Right forelimb (tissue), 1 donor: Measurements from ENCODE around the gene GREB1L.
"Not testable (repeated sequence)": the region's sequence is repeated elsewhere in the genome, so short reads cannot be mapped to it uniquely, and the experiment has no call there.

Source experiments
- DNase-seq: peaks from one replicate; pipeline ENCODE4 v3.0.0-alpha.2; 2018

The GREB1L gene

GRCh38 chr18:21242141-21242779, at the start of gene GREB1L:
TSS of gene GREB1L (plus strand) at chr18:21242232. CDS start at chr18:21383519, 141,287 bp downstream.
- peak; percentile 67 for DNase-seq

- DNase-seq: no peak
Measured at GRCh38 chr18:21192308-21192624, 49.8 kb upstream of the GREB1L start.

DNA sequence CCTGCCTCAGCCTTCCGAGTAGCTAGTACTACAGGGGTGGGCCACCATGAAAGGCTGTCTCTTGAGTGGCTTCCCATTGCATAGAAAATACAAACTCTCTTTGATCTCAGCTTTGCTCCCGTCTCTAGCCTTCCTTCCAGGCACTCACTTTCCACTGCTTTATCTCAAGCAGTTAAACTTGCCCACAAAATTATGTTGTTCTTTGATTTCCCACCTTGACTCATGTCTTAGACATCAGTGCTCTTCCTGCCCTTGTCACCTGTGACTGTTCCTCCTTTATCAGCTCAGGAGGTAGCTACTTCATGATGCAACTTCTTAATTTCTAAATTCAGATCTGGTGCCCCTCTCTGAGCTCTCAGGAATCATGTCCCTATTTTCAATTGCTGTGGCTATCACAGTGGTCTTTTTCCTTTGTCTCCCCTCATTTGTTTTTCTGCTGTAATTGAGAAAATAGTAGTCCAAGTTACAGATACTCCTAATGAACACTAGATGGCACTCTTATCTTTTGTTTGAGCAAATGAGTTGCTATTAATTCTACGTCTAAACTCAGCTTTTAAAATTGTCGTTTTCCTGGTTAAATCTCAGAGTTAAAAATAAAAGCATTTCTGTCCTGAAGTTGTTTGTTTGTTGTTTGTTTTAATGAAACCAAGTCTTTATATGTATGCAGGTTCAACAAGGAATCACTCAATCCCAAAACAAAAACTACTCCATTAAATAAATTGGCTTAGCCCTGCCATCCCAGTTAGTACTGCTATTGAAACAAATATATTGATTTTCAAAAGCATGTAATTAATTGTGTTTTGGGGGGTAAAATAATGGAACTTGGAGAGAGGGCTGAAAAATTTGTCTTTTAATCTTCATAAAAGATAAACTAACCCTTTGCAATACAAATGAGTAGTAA, 46.9 kb upstream of the GREB1L start:
- DNase-seq: no peak

GRCh38 chr18:21196426-21196825, 45.6 kb upstream of the GREB1L start:
- DNase-seq: no peak

DNA sequence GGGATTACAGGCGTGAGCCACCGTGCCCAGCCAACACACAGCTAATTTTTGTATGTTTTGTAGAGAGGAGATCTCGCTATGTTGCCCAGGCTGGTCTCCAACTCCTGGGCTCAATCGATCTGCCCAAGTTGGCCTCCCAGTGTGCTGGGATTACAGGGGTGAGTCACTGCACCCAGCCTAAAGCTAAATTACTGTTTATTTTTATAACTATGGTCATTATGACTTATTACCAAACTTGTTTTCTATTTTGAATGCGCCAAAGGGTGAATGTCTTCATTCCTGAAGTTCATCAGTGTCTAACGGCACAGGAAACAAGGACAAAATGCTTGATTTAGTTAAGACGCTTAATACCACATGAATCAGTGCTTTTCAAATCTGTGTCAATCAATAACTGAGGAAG, 38.9 kb upstream of the GREB1L start:
- DNase-seq: no peak

- DNase-seq: no peak
Measured at GRCh38 chr18:21203542-21204241, 38.3 kb upstream of the GREB1L start.

- DNase-seq: no peak
Measured at GRCh38 chr18:21205695-21206094, 36.3 kb upstream of the GREB1L start.

- DNase-seq: no peak
Measured at GRCh38 chr18:21210278-21210677, 31.8 kb upstream of the GREB1L start.

GRCh38 chr18:21210784-21211183, 31.2 kb upstream of the GREB1L start:
- no peak for DNase-seq

- not testable (repeated sequence) for DNase-seq
Measured at GRCh38 chr18:21214409-21214808, 27.6 kb upstream of the GREB1L start.

- DNase-seq: no peak
Measured at GRCh38 chr18:21215490-21215889, 26.5 kb upstream of the GREB1L start.

DNA sequence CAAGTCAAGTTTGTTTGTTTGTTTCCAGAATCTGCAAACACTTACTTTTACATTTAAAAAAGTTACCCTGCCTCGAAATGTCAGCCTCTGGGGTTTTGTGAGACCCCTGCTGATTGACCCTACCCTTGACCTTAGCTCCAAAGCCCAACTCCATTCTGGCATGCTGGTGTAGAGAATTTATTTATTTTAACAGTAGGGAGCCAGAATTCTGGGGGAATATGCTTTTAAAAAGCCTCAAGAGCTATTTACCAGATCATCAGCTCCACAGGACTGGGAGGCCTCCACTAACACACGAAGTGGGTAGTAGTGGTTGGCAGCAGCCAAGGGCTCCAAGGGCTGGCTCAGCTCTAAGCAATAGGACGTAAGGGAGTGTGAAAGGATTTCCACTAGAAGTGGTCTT, 23.2 kb upstream of the GREB1L start:
- DNase-seq: no peak

DNA sequence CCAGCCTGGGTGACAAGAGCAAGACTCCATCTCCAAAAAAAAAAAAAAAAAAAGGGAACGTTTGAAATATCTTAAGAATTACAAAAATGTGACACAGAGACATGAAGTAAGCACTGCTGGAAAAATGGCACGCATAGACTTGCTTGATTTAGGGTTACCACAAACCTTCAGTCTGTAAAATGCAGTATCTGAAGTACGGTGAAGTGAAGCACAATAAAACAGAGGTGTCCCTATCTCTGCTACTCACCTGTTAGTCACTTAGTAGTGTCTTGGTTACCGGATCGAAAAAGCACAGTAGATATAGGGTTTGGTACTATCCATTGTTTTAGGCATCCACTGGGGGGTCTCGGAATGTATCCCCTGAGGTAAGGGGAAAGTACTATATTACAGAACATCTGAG, 11.6 kb upstream of the GREB1L start:
- DNase-seq: no peak

DNA sequence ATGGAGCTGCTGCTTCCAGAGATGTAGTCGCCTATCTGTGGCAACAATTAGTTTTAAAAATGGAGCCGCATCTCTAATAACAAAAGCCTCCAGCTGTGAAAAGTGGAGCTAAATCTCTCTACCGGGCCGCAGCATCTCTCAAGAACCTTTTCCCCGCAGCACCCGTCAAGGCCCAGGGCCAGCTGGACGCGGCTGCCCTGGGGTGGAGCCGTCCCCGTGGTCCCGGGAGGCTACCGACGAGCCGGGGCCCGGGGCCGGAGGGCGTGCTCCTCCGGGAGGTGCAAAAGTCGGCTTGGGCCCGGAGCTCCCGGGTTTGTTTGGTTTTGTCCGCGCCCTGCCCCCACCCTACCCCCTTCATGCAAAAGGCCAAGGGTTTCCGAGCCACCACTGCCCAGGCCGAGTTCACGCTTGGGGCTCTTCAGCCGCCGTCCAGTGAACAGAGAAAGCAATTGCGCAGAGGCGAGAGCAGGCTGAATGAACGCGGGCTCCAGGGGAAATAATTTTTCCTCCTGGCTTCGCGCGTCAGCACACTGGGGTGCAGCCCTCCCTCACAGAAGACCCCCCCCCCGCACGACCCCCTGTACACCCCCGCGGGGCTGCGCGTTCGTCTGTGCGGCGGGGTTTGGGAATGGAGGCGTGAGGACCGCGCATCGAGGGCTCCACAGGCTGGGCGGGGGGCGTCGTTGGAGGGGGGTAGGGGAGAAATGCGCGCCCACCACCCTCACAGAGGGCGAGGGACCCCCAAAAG, 557 bp upstream of the GREB1L start:
- DNase-seq: peak; percentile 42

- DNase-seq: peak; percentile 48
Measured at GRCh38 chr18:21242780-21243401, 859 bp downstream of the GREB1L start.

DNA sequence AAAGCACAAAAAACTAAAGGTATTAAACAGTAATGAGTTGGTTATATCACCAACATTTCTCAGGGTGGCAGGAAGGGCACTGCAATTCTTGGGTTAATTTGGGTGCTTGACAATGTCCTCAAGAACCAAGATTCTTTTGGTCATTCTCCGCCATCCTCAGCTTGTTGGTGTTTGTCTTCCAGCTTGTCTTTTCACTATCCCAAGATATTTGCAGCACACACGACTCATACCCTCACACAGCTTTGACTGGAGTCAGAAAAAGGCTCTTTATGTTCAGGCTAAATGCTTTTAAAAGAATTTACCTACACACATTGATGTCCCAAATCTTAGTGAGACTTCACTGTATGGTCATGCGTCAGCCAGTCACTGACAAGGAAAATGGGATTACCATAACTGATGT, 12.5 kb downstream of the GREB1L start:
- no peak for DNase-seq

- no peak for DNase-seq
Measured at GRCh38 chr18:21255211-21255610, 13.2 kb downstream of the GREB1L start.

DNA sequence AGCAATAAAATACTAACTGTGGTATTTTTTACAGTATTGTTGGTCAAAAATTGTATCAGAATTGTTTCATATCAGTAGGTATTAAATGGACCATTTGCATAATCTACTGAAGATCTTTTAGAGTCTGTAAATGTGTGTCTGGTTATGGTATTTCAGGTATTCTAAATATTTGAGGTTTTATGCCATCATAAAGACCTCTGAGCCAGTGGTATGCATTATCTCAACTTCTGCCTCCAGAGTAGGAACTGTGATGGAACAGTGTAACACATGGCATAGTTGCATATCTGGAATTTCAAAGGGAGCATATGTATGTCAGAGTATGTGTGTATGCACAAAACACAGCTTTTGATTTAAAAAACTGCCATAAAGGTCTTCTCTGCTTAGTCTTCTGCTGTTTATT, 15.4 kb downstream of the GREB1L start:
- no peak for DNase-seq

- DNase-seq: no peak
Measured at GRCh38 chr18:21260621-21261020, 18.6 kb downstream of the GREB1L start.

GRCh38 chr18:21261352-21261751, 19.3 kb downstream of the GREB1L start:
- DNase-seq: no peak

- DNase-seq: no peak
Measured at GRCh38 chr18:21262244-21262643, 20.2 kb downstream of the GREB1L start.

DNA sequence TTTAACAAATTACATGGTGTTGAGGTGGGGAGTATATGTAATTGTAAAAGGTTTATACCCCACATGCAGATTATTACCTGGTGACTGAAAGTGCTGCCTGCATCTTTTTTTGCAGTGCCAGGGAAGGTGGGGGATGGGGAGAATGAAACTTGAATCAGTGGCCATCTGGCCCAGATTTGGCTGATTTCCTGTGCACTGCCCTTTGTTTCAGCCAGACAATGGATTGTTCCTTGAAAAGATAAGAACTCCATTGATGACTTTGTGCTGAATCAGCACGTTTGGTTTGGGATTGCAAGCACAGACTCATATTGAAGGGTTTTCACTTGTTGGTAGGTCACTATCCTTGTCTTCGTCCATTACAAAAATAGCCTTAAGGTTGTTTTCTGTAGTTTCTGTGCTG, 20.9 kb downstream of the GREB1L start:
- DNase-seq: no peak

- DNase-seq: no peak
Measured at GRCh38 chr18:21264651-21265050, 22.6 kb downstream of the GREB1L start.
